Endothelial cell of umbilical vein (primary cell): ENCODE data around the gene ATP2B2. TPM values are rescaled to one million over a fixed set of nuclear protein-coding genes. Genes with fewer than 3 reads are reported as not detected.

Source experiments
- BruUV-seq: library from RNA; stranded (reverse); fragments of 400-500 nt; replicated peaks from 2 replicates; lab custom pipeline; 2021; lab: Mats Ljungman, UMichigan
- CTCF ChIA-PET: fragments of 300-600, 350-600 bp; sonication (Branson Sonifier 250); formaldehyde crosslinking; loops from one replicate; lab custom pipeline; 2021; ENCODE audit warnings: antibody characterized with exemption, inconsistent platforms; lab: Charles Lee
- POLR2A ChIA-PET: fragments of 300-600, 350-600 bp; sonication (Branson Sonifier 250); formaldehyde crosslinking; loops from one replicate; lab custom pipeline; 2021; ENCODE audit warnings: antibody characterized with exemption, inconsistent platforms; lab: Charles Lee
- DNase-seq: peaks from one replicate; pipeline ENCODE4 v3.0.0-alpha.2; 2011; ENCODE audit warnings: low read depth, low spot score
- FAIRE-seq: peaks from 2 replicates; lab custom pipeline; 2011; peaks lifted over from hg19 to GRCh38; lab: Jason Lieb, UNC
- H2AFZ ChIP-seq: 2 replicates; pipeline ENCODE4 v1.6.0; 2012; ENCODE audit warnings: low read depth, low read length, control low read depth, inconsistent platforms
- H3K27ac ChIP-seq: 2 replicates; pipeline ENCODE4 v1.5.1; 2011; ENCODE audit warnings: low read depth, mild to moderate bottlenecking, control low read depth, low read length, moderate library complexity; ENCODE audit not compliant: insufficient read depth
- H3K27me3 ChIP-seq, 2 experiments: 2 replicates each; pipeline versions ENCODE4 v1.6.0 to v1.6.1; 2011; ENCODE audit warnings: low read length in 2 of 2, mixed read lengths in 1 of 2; ENCODE audit not compliant: control insufficient read depth in 2 of 2, insufficient read depth in 2 of 2
- H3K36me3 ChIP-seq, 2 experiments: 2 replicates in 1 of 2; 3 replicates in 1 of 2; pipeline ENCODE4 v1.5.1; 2011; ENCODE audit warnings: low read length in 2 of 2, mild to moderate bottlenecking in 1 of 2, moderate library complexity in 1 of 2; ENCODE audit not compliant: control insufficient read depth in 2 of 2, insufficient read depth in 2 of 2; ENCODE audit errors: extremely low read depth in 1 of 2
- H3K4me1 ChIP-seq: 3 replicates; pipeline ENCODE4 v1.5.1; 2011; ENCODE audit warnings: mild to moderate bottlenecking, low read length; ENCODE audit not compliant: control insufficient read depth, insufficient read depth; ENCODE audit errors: extremely low read depth
- H3K4me2 ChIP-seq: 2 replicates; pipeline ENCODE4 v1.6.1; 2011; ENCODE audit warnings: low read length, control low read depth, mixed read lengths; ENCODE audit not compliant: insufficient read depth
- H3K4me3 ChIP-seq, 3 experiments: fragments of 200-600 bp in 1 of 3; sonication (generic), shearing (Covaris generic) in 1 of 3; replicated peaks in 1 of 3; 2 replicates each; pipeline ENCODE4 v1.5.1; 2011 to 2016; ENCODE audit warnings: control low read depth in 3 of 3, low read length in 3 of 3, mild to moderate bottlenecking in 2 of 3, inconsistent platforms in 1 of 3, low read depth in 1 of 3, moderate library complexity in 1 of 3; ENCODE audit not compliant: insufficient read depth in 1 of 3
- H3K79me2 ChIP-seq: 2 replicates; pipeline ENCODE4 v1.6.0; 2012; ENCODE audit warnings: low read length, inconsistent platforms; ENCODE audit not compliant: control insufficient read depth, insufficient read depth
- H3K9ac ChIP-seq: replicated peaks from 2 replicates; pipeline ENCODE3; 2011; ENCODE audit warnings: low read length, control low read depth; ENCODE audit not compliant: insufficient read depth; ENCODE audit errors: extremely low read depth
- H3K9me1 ChIP-seq: replicated peaks from 3 replicates; pipeline ENCODE4 v1.6.0; 2011; ENCODE audit warnings: mild to moderate bottlenecking, low read length; ENCODE audit not compliant: control insufficient read depth, insufficient read depth; ENCODE audit errors: extremely low read depth
- H3K9me3 ChIP-seq: replicated peaks from 2 replicates; pipeline ENCODE4 v1.5.1; 2012; ENCODE audit warnings: low read length, inconsistent platforms; ENCODE audit not compliant: control insufficient read depth, insufficient read depth
- H4K20me1 ChIP-seq: replicated peaks from 2 replicates; pipeline ENCODE3; 2011; ENCODE audit warnings: mild to moderate bottlenecking, low read length; ENCODE audit not compliant: control insufficient read depth, insufficient read depth; ENCODE audit errors: extremely low read depth
- CTCF ChIP-seq, 2 donors: IDR thresholded peaks; 1 replicate in 1 of 2; 2 replicates in 1 of 2; pipeline ENCODE4 v1.5.1; 2011; ENCODE audit warnings: low read length in 2 of 2, mild to moderate bottlenecking in 2 of 2, moderate library complexity in 2 of 2, control low read depth in 1 of 2, inconsistent platforms in 1 of 2, low read depth in 1 of 2; ENCODE audit not compliant: insufficient read depth in 1 of 2; ENCODE audit errors: extremely low read depth in 1 of 2
- EZH2 ChIP-seq: IDR thresholded peaks from 2 replicates; pipeline ENCODE4 v1.6.1; 2012; ENCODE audit warnings: borderline replicate concordance, low read depth, mild to moderate bottlenecking, moderate library complexity, low read length, inconsistent platforms; ENCODE audit not compliant: severe bottlenecking
- FOS ChIP-seq: IDR thresholded peaks from 2 replicates; pipeline ENCODE4 v1.6.1; 2011; ENCODE audit warnings: mild to moderate bottlenecking, low read length, moderate library complexity, borderline replicate concordance; ENCODE audit not compliant: insufficient read depth
- GATA2 ChIP-seq: IDR thresholded peaks from 2 replicates; pipeline ENCODE4 v1.7.0; 2011; ENCODE audit warnings: low read depth, mild to moderate bottlenecking, moderate library complexity, mixed read lengths, low read length; ENCODE audit not compliant: insufficient read length, insufficient read depth
- JUN ChIP-seq: IDR thresholded peaks from 2 replicates; pipeline ENCODE4 v1.6.1; 2011; ENCODE audit warnings: borderline replicate concordance, low read depth; ENCODE audit not compliant: insufficient read length, insufficient read depth
- MAX ChIP-seq: IDR thresholded peaks from 2 replicates; pipeline ENCODE4 v1.6.1; 2011; ENCODE audit not compliant: insufficient read depth, insufficient read length
- MYC ChIP-seq: IDR thresholded peaks from one replicate; pipeline ENCODE4 v1.6.1; 2011; ENCODE audit warnings: mild to moderate bottlenecking, low read depth, low read length
- POLR2A ChIP-seq: IDR thresholded peaks from 2 replicates; pipeline ENCODE4 v1.6.1; 2012; ENCODE audit warnings: low read depth, mild to moderate bottlenecking, control low read depth, low read length
- POLR2AphosphoS5 ChIP-seq: IDR thresholded peaks from 2 replicates; pipeline ENCODE4 v1.6.1; 2012; ENCODE audit warnings: low read depth, mild to moderate bottlenecking, control low read depth, low read length, moderate library complexity; ENCODE audit not compliant: insufficient read depth
- dilution Hi-C: fragments of 300-500 bp; cut with MboI; formaldehyde crosslinking; loops from one replicate; pipeline ENCODE4 v1.15.0; 2019; ENCODE audit warnings: low sequenced_read_pairs; ENCODE audit not compliant: extremely low pct_ligation_motif_present
- intact Hi-C: fragments of 100-400 bp; cut with micrococcal nuclease; formaldehyde crosslinking; loops from one replicate; pipeline ENCODE4 v1.10.0; 2022
- polyA plus RNA-seq, 4 experiments: library from polyadenylated mRNA; depleted of rRNA in 3 of 4; stranded (reverse) in 3 of 4; unstranded in 1 of 4; fragments of >200 nt; gene quantifications; 2 replicates each; pipeline versions ENCODE4 v1.2.1 to v1.2.3, GENCODE V29; 2011 to 2012; ENCODE audit warnings: missing spikeins in 1 of 4
- total RNA-seq: library from RNA; stranded (reverse); gene quantifications from 2 replicates; pipeline ENCODE4 v1.2.3, GENCODE V29; 2021

Gene ATP2B2
- total and polyA plus RNA-seq, 2 donors (not counting 3 experiments of a cell fraction or from before 2014, with no cell fraction given): not detected

GRCh38 chr3:10304905-10305304, 200.5 kb downstream of the ATP2B2 start:
- Histone ChIP-seq H3K4me2 (no peak overlapping the region), H3K27ac (no peak overlapping the region), H3K36me3 (peaks cover 44 to 54% of the 10 kb centered on the region in 2 experiments), H4K20me1 (no peaks in the 10 kb centered on the region), H3K4me3 (no peak overlapping the region), H3K9me3 (no peaks in the 10 kb centered on the region), H3K9me1 (no peaks in the 10 kb centered on the region), H2AFZ (no peak overlapping the region), H3K79me2 (no peaks in the 10 kb centered on the region), H3K27me3 (no peaks in the 10 kb centered on the region), H3K9ac (no peak overlapping the region), H3K4me1 (peaks cover 13% of the 10 kb centered on the region)
- intact Hi-C loops (no loop called here), dilution Hi-C loops (no loop called here)
- TF ChIP-seq MAX: no peak
- TF ChIP-seq POLR2A: no peak
- TF ChIP-seq FOS: no peak
- no peak for TF ChIP-seq GATA2
- TF ChIP-seq JUN: no peak
- TF ChIP-seq EZH2: no peak
- TF ChIP-seq POLR2AphosphoS5: no peak
- TF ChIP-seq CTCF (IDR thresholded peaks at IDR 0.05; ENCODE audit: extremely low read depth in 1 of 2, insufficient read depth in 1 of 2, low read depth in 1 of 2, low read length in 2 of 2): no peak
- no peak for TF ChIP-seq MYC
- DNase-seq (no peak), FAIRE-seq (no peak)
- ChIA-PET POLR2A (interaction anchor here (1.0 kb wide), 1 partner anchor 9 kb away, joined by 5 read pairs; no protein-coding TSS in a partner anchor), CTCF (interaction anchor here (0.9 to 1.2 kb wide), 2 partner anchors 41 to 190 kb away, joined by 3 to 5 read pairs; no protein-coding TSS in a partner anchor)
- BruUV-seq: no TSS peak
